K562 (cell line): ENCODE results near the gene PPP1R17.

Source experiments
- CTCF ChIP-seq, 3 experiments: IDR thresholded peaks in 2 of 3; conservative IDR thresholded peaks in 1 of 3; 2 replicates each; pipeline ENCODE4 v1.5.1; 2011 to 2012; ENCODE audit warnings: low read length in 3 of 3, mild to moderate bottlenecking in 3 of 3, control low read depth in 2 of 3, improper control_type of control experiment in 1 of 3, inconsistent platforms in 1 of 3, low read depth in 1 of 3, mixed read lengths in 1 of 3, moderate library complexity in 1 of 3; ENCODE audit not compliant: insufficient read depth in 2 of 3
- MXI1 ChIP-seq: IDR thresholded peaks from 2 replicates; pipeline ENCODE4 v1.6.1; 2011; ENCODE audit warnings: low read depth, mild to moderate bottlenecking, improper control_type of control experiment, low read length
- MYC ChIP-seq, 2 experiments: fragments of 250-450 bp in 1 of 2; sonication (Bioruptor Pico) in 1 of 2; IDR thresholded peaks; 2 replicates each; pipeline versions ENCODE4 v1.5.1 to v1.6.1; 2012 to 2021; ENCODE audit warnings: low read depth in 2 of 2, borderline replicate concordance in 1 of 2, improper control_type of control experiment in 1 of 2, low read length in 1 of 2, mild to moderate bottlenecking in 1 of 2, moderate library complexity in 1 of 2
- NEUROD1 ChIP-seq: fragments of 150-350 bp; IDR thresholded peaks from 2 replicates; pipeline ENCODE4 v1.6.1; 2014; ENCODE audit warnings: borderline replicate concordance, low read length, low read depth; ENCODE audit not compliant: partially characterized antibody
- POLR2A ChIP-seq: fragments of 450-650 bp; conservative IDR thresholded peaks from 2 replicates; pipeline ENCODE4 v1.6.1; 2016
- POLR2AphosphoS5 ChIP-seq: IDR thresholded peaks from 2 replicates; pipeline ENCODE4 v1.6.1; 2011; ENCODE audit warnings: mild to moderate bottlenecking, low read depth, low read length, moderate library complexity; ENCODE audit not compliant: control insufficient read depth, insufficient read depth
- STAT5A ChIP-seq: IDR thresholded peaks from 2 replicates; pipeline ENCODE4 v1.6.1; 2012; ENCODE audit warnings: low read length, inconsistent platforms, borderline replicate concordance
- ZBTB43 ChIP-seq: sonication (generic); formaldehyde crosslinking; IDR thresholded peaks from 2 replicates; pipeline ENCODE4 v1.8.0; 2023; ENCODE audit warnings: mild to moderate bottlenecking, missing genetic modification reagents
- ZNF134 ChIP-seq: fragments of 250-450 bp; sonication (Bioruptor Pico); conservative IDR thresholded peaks from 2 replicates; pipeline ENCODE4 v1.4.0; 2020
- ZNF174 ChIP-seq: fragments of 250-450 bp; sonication (Bioruptor Pico); IDR thresholded peaks from 2 replicates; pipeline ENCODE4 v1.4.0; 2020; ENCODE audit warnings: mild to moderate bottlenecking

GRCh38 chr7:31687024-31687748 is at the start of gene PPP1R17:
- no peak for TF ChIP-seq POLR2A
- TF ChIP-seq ZNF134 (CRISPR knock-in tag): no peak
- no peak for TF ChIP-seq CTCF (IDR thresholded peaks at IDR 0.05 in 2 of 3, conservative IDR thresholded peaks at IDR 0.05 in 1 of 3; ENCODE audit: insufficient read depth in 2 of 3, low read depth in 1 of 3, low read length in 3 of 3)
- TF ChIP-seq MXI1: no peak
- no peak for TF ChIP-seq STAT5A
- no peak for TF ChIP-seq ZNF174 (CRISPR knock-in tag)
- no peak for TF ChIP-seq MYC (IDR thresholded peaks at IDR 0.05; ENCODE audit: low read depth, low read length)
- TF ChIP-seq MYC (CRISPR knock-in tag; IDR thresholded peaks at IDR 0.05; ENCODE audit: borderline replicate concordance, low read depth): no peak
- no peak for TF ChIP-seq POLR2AphosphoS5
- no peak for TF ChIP-seq NEUROD1
- no peak for TF ChIP-seq ZBTB43
